Caco-2 (cell line): ENCODE measurements around the gene PLCB1. TPM values are rescaled to one million over a fixed set of nuclear protein-coding genes. Genes with fewer than 3 reads are reported as not detected.

Experiments used
- BruUV-seq: library from RNA; stranded (reverse); fragments of 400-500 nt; replicated peaks from 2 replicates; lab custom pipeline; 2021; lab: Mats Ljungman, UMichigan
- CTCF ChIA-PET: fragments of 300-600 bp; sonication (Branson Sonifier 250); formaldehyde crosslinking; loops from one replicate; lab custom pipeline; 2022; ENCODE audit warnings: antibody characterized with exemption; lab: Charles Lee
- POLR2A ChIA-PET: fragments of 300-600 bp; sonication (Branson Sonifier 250); formaldehyde crosslinking; loops from one replicate; lab custom pipeline; 2022; ENCODE audit warnings: antibody characterized with exemption; lab: Charles Lee
- DNase-seq, 2 experiments: peaks; one replicate each; pipeline versions ENCODE4 v3.0.0 to v3.0.0-alpha.2; 2020 to 2022
- H3K27me3 ChIP-seq: replicated peaks from 2 replicates; pipeline ENCODE4 v1.6.0; 2011; ENCODE audit warnings: low read length; ENCODE audit not compliant: control insufficient read depth, insufficient read depth
- H3K36me3 ChIP-seq: 2 replicates; pipeline ENCODE4 v1.5.1; 2011; ENCODE audit warnings: low read length; ENCODE audit not compliant: control insufficient read depth, insufficient read depth
- H3K4me1 ChIP-seq: fragments of 250-450 bp; sonication (Bioruptor Pico); 2 replicates; pipeline ENCODE4 v1.5.1; 2020; ENCODE audit warnings: mild to moderate bottlenecking
- H3K4me3 ChIP-seq: 2 replicates; pipeline ENCODE4 v1.5.1; 2011; ENCODE audit warnings: low read depth, mild to moderate bottlenecking, control low read depth, low read length
- H3K9me3 ChIP-seq: fragments of 250-450 bp; sonication (Bioruptor Pico); 2 replicates; pipeline ENCODE4 v1.5.1; 2020; ENCODE audit warnings: mild to moderate bottlenecking, moderate library complexity
- H3K27ac Mint-ChIP-seq: one replicate; pipeline ENCODE4 v1.8.0; 2022; ENCODE audit warnings: mixed read lengths; ENCODE audit not compliant: unreplicated experiment
- H3K27me3 Mint-ChIP-seq: one replicate; pipeline ENCODE4 v1.8.0; 2022; ENCODE audit warnings: mixed read lengths; ENCODE audit not compliant: insufficient read depth, unreplicated experiment
- H3K36me3 Mint-ChIP-seq: one replicate; pipeline ENCODE4 v1.8.0; 2022; ENCODE audit warnings: mild to moderate bottlenecking, mixed read lengths; ENCODE audit not compliant: insufficient read depth, unreplicated experiment
- H3K4me1 Mint-ChIP-seq: one replicate; pipeline ENCODE4 v1.8.0; 2022; ENCODE audit warnings: low read depth, mixed read lengths; ENCODE audit not compliant: unreplicated experiment
- H3K4me3 Mint-ChIP-seq: one replicate; pipeline ENCODE4 v1.8.0; 2022; ENCODE audit warnings: mild to moderate bottlenecking, moderate library complexity, mixed read lengths; ENCODE audit not compliant: unreplicated experiment
- H3K9me3 Mint-ChIP-seq: one replicate; pipeline ENCODE4 v1.8.0; 2022; ENCODE audit warnings: mixed read lengths; ENCODE audit not compliant: unreplicated experiment
- CTCF ChIP-seq, 2 experiments: fragments of 200-600 bp in 1 of 2; IDR thresholded peaks; 1 replicate in 1 of 2; 2 replicates in 1 of 2; pipeline versions ENCODE4 v1.5.1 to v1.8.0; 2011 to 2022; ENCODE audit warnings: antibody characterized with exemption in 1 of 2, control low read depth in 1 of 2, inconsistent platforms in 1 of 2, low read depth in 1 of 2, low read length in 1 of 2, mild to moderate bottlenecking in 1 of 2, moderate library complexity in 1 of 2; ENCODE audit not compliant: insufficient read depth in 1 of 2, severe bottlenecking in 1 of 2, unreplicated experiment in 1 of 2
- intact Hi-C: fragments of 100-400 bp; cut with micrococcal nuclease; formaldehyde crosslinking; loops from one replicate; pipeline ENCODE4 v1.10.0; 2022; ENCODE audit not compliant: unreplicated experiment
- total RNA-seq: library from RNA; stranded (reverse); gene quantifications from 2 replicates; pipeline ENCODE4 v1.2.3, GENCODE V29; 2022

Gene PLCB1
- total RNA-seq, 1 experiment from 2014 or later: 105 TPM

GRCh38 chr20:8414586-8415274 lies 282.7 kb downstream of the PLCB1 start:
- Mint-ChIP-seq H3K9me3 (no peaks in the 10 kb centered on the region), H3K36me3 (peaks cover 6% of the 10 kb centered on the region), H3K27me3 (no peaks in the 10 kb centered on the region), H3K27ac (no peak overlapping the region), H3K4me3 (no peak overlapping the region), H3K4me1 (no peaks in the 10 kb centered on the region)
- Histone ChIP-seq H3K9me3 (no peaks in the 10 kb centered on the region), H3K27me3 (no peaks in the 10 kb centered on the region), H3K4me1 (no peaks in the 10 kb centered on the region), H3K4me3 (no peak overlapping the region), H3K36me3 (no peaks in the 10 kb centered on the region)
- CTCF ChIA-PET: interaction anchor here (0.6 kb wide), 1 partner anchor 390 kb away, joined by 3 read pairs; no protein-coding TSS in a partner anchor
- intact Hi-C loops: no loop called here
- TF ChIP-seq CTCF (IDR thresholded peaks at IDR 0.05; ENCODE audit: insufficient read depth in 1 of 2, low read depth in 1 of 2, low read length in 1 of 2, severe bottlenecking in 1 of 2, unreplicated experiment in 1 of 2): no peak
- POLR2A ChIA-PET: interaction anchor here (0.5 kb wide), 1 partner anchor 12 kb away, joined by 5 read pairs; no protein-coding TSS in a partner anchor
- no TSS peak for BruUV-seq
- DNase-seq: no peak

DNA sequence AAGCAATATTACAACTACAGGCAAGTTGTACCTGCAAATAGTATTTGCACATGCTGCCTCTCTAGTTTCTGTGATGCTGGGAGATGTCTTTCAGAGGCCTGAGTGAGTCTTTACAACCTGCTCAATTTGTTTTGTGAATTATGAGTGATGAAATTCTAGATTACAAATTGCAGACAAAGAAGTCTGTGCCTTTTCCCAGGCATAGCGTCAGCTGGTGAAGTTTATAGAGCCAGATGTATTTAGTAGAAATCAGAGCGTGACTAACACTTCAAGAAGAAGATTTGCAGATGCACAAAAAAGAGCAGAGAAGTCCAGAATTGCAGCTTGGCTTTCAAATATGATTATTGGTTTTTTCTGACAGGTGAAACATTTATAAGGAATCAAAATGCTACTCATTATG lies 289.9 kb downstream of the PLCB1 start:
- intact Hi-C loops: no loop called here
- BruUV-seq: no TSS peak
- CTCF ChIA-PET: no interaction called here

GRCh38 chr20:8423482-8423881 lies 291.4 kb downstream of the PLCB1 start:
- H3K36me3 Mint-ChIP-seq: peaks cover 6% of the 10 kb centered on the region
- no peaks in the 10 kb centered on the region for H3K36me3 ChIP-seq
- no TSS peak for BruUV-seq
- intact Hi-C loops: no loop called here
- peaks cover 13% of the 10 kb centered on the region for H3K4me1 ChIP-seq
- TF ChIP-seq CTCF (IDR thresholded peaks at IDR 0.05; ENCODE audit: insufficient read depth in 1 of 2, low read depth in 1 of 2, low read length in 1 of 2, severe bottlenecking in 1 of 2, unreplicated experiment in 1 of 2): no peak
- no peaks in the 10 kb centered on the region for H3K27me3 Mint-ChIP-seq
- no peak overlapping the region for H3K27ac Mint-ChIP-seq
- peaks cover 12% of the 10 kb centered on the region for H3K4me1 Mint-ChIP-seq
- ChIA-PET POLR2A (no interaction called here), CTCF (no interaction called here)
- DNase-seq: no peak
- no peaks in the 10 kb centered on the region for H3K9me3 ChIP-seq
- peaks cover 11% of the 10 kb centered on the region for H3K9me3 Mint-ChIP-seq
- H3K4me3 Mint-ChIP-seq: no peak overlapping the region
- H3K4me3 ChIP-seq: no peak overlapping the region
- no peaks in the 10 kb centered on the region for H3K27me3 ChIP-seq

More for the DNA sequence above, 289.9 kb downstream of the PLCB1 start:
- Mint-ChIP-seq H3K4me3 (no peak overlapping the region), H3K9me3 (peaks cover 11% of the 10 kb centered on the region), H3K36me3 (peaks cover 6% of the 10 kb centered on the region), H3K27me3 (no peaks in the 10 kb centered on the region), H3K4me1 (peaks cover 12% of the 10 kb centered on the region), H3K27ac (no peak overlapping the region)
- no peak for DNase-seq
- Histone ChIP-seq H3K36me3 (no peaks in the 10 kb centered on the region), H3K27me3 (no peaks in the 10 kb centered on the region), H3K4me3 (no peak overlapping the region), H3K9me3 (no peaks in the 10 kb centered on the region), H3K4me1 (peaks cover 13% of the 10 kb centered on the region)
- POLR2A ChIA-PET: no interaction called here
- no peak for TF ChIP-seq CTCF (IDR thresholded peaks at IDR 0.05; ENCODE audit: insufficient read depth in 1 of 2, low read depth in 1 of 2, low read length in 1 of 2, severe bottlenecking in 1 of 2, unreplicated experiment in 1 of 2)
